Activated CD4-positive, alpha-beta memory T cell treated with anti-CD3 and anti-CD28 coated beads, Interleukin-2, amount 10 ng/mL, durations not matched to agents 7 days and 5 days (primary cell): ENCODE measurements around the gene PPY. TPM values are rescaled to one million over a fixed set of nuclear protein-coding genes. Genes with fewer than 3 reads are reported as not detected.

Experiments used
- CTCF ChIA-PET: fragments of 350-600 bp; sonication (Branson Sonifier 250); formaldehyde crosslinking; loops from one replicate; lab custom pipeline; 2021; ENCODE audit warnings: antibody characterized with exemption, inconsistent platforms; lab: Charles Lee
- POLR2A ChIA-PET: fragments of 350-600 bp; sonication (Branson Sonifier 250); formaldehyde crosslinking; loops from one replicate; lab custom pipeline; 2021; ENCODE audit warnings: antibody characterized with exemption; lab: Charles Lee
- DNase-seq: peaks from one replicate; pipeline ENCODE4 v3.0.0-alpha.2; 2020
- H3K27ac Mint-ChIP-seq: one replicate; pipeline ENCODE4 v1.8.0; 2021; ENCODE audit warnings: mild to moderate bottlenecking, mixed read lengths
- H3K27me3 Mint-ChIP-seq: one replicate; pipeline ENCODE4 v1.8.0; 2021; ENCODE audit warnings: mixed read lengths
- H3K36me3 Mint-ChIP-seq: one replicate; pipeline ENCODE4 v1.8.0; 2021; ENCODE audit warnings: low read depth, mixed read lengths
- H3K4me1 Mint-ChIP-seq: one replicate; pipeline ENCODE4 v1.8.0; 2021; ENCODE audit warnings: mixed read lengths
- H3K4me3 Mint-ChIP-seq: one replicate; pipeline ENCODE4 v1.8.0; 2021; ENCODE audit warnings: mild to moderate bottlenecking, mixed read lengths
- H3K9me3 Mint-ChIP-seq: one replicate; pipeline ENCODE4 v1.8.0; 2021; ENCODE audit warnings: mixed read lengths
- total RNA-seq, 2 experiments: library from RNA; stranded (reverse); gene quantifications; one replicate each; pipeline ENCODE4 v1.2.3, GENCODE V29; 2021

The PPY gene
- total RNA-seq, 2 experiments from 2014 or later, result not detected

- Mint-ChIP-seq H3K27ac (no peak overlapping the region), H3K36me3 (no peaks in the 10 kb centered on the region), H3K9me3 (no peaks in the 10 kb centered on the region), H3K27me3 (peaks cover 14% of the 10 kb centered on the region), H3K4me1 (no peaks in the 10 kb centered on the region), H3K4me3 (no peak overlapping the region)
- ChIA-PET POLR2A (no interaction called here), CTCF (interaction anchor here (1.5 to 2.8 kb wide), 2 partner anchors 10 to 14 kb away, joined by 3 to 13 read pairs; no protein-coding TSS in a partner anchor)
- DNase-seq, result no peak
Measured at GRCh38 chr17:43891851-43892646, 50.2 kb downstream of the PPY start.

Other genes with a start within 250 kb of the PPY start
- not detected for gene SOST, start 183.7 kb downstream of the PPY start, total RNA-seq
- 1 to 10 TPM; 8.3 to 8.6 TPM for gene DUSP3, start 163.5 kb downstream of the PPY start, total RNA-seq
- gene CFAP97D1, start 162.0 kb downstream of the PPY start, total RNA-seq, result not detected
- gene MPP3, start 109.3 kb downstream of the PPY start, total RNA-seq, result not detected
- not detected for gene CD300LG, start 95.3 kb downstream of the PPY start, total RNA-seq
- gene MPP2, start 34.9 kb downstream of the PPY start, total RNA-seq, result under 1 TPM; 0.48 to 0.65 TPM
- gene PYY, start 11.5 kb upstream of the PPY start, total RNA-seq, result not detected
- gene NAGS, start 62.1 kb upstream of the PPY start, total RNA-seq, result 1 to 10 TPM; 1.5 TPM
- 10 to 100 TPM; 32.2 to 35.5 TPM for gene TMEM101, start 72.5 kb upstream of the PPY start, total RNA-seq
- gene LSM12, start 124.2 kb upstream of the PPY start, total RNA-seq, result 10 to 100 TPM; 61.1 to 62.8 TPM
- gene G6PC3, start 128.3 kb upstream of the PPY start, total RNA-seq, result 10 to 100 TPM; 19.3 to 19.9 TPM
- 10 to 100 TPM; 42.2 to 42.7 TPM for gene HDAC5, start 181.2 kb upstream of the PPY start, total RNA-seq
- gene HROB, start 199.5 kb upstream of the PPY start, total RNA-seq, result 10 to 100 TPM; 13.4 to 13.5 TPM
- gene ASB16, start 228.2 kb upstream of the PPY start, total RNA-seq, result under 1 TPM in 1 of 2 experiments, not detected in 1; 0.38 TPM
- 10 to 100 TPM; 42.2 to 42.7 TPM for gene TMUB2, start 244.5 kb upstream of the PPY start, total RNA-seq